AG04450 (cell line): Measurements from ENCODE around the gene TARM1. TPM values are rescaled to one million over a fixed set of nuclear protein-coding genes. Genes with fewer than 3 reads are reported as not detected.

ENCODE experiments used
- CTCF ChIA-PET: fragments of 300-600, 350-600 bp; formaldehyde crosslinking; extraction: SDS; loops from one replicate; lab custom pipeline; 2022; ENCODE audit warnings: antibody characterized with exemption, inconsistent platforms; lab: Charles Lee
- POLR2A ChIA-PET: fragments of 350-600 bp; formaldehyde crosslinking; extraction: SDS; loops from one replicate; lab custom pipeline; 2021; ENCODE audit warnings: antibody characterized with exemption, inconsistent platforms; lab: Yijun Ruan, JAX
- DNase-seq: peaks from one replicate; pipeline ENCODE4 v3.0.0-alpha.2; 2011; ENCODE audit warnings: low read depth, low spot score
- H3K27ac ChIP-seq: one replicate; pipeline ENCODE4 v1.5.1; 2012; ENCODE audit warnings: low read depth, low read length, control low read depth
- H3K27me3 ChIP-seq: one replicate; pipeline ENCODE4 v1.6.0; 2012; ENCODE audit warnings: low read length; ENCODE audit not compliant: control insufficient read depth, insufficient read depth
- H3K4me3 ChIP-seq: 2 replicates; pipeline ENCODE4 v1.5.1; 2011; ENCODE audit warnings: mild to moderate bottlenecking, low read depth, low read length, control low read depth
- H3K9me3 ChIP-seq: 2 replicates; pipeline ENCODE4 v1.5.1; 2012; ENCODE audit warnings: low read length; ENCODE audit not compliant: control insufficient read depth, insufficient read depth
- polyA plus RNA-seq: library from polyadenylated mRNA; depleted of rRNA; stranded (reverse); fragments of >200 nt; gene quantifications from 2 replicates; pipeline ENCODE4 v1.2.3, GENCODE V29; 2011
- TF ChIP-seq, protein P1 (sequence below): IDR thresholded peaks from 2 replicates; pipeline ENCODE4 v1.5.1; 2011; ENCODE audit warnings: low read depth, low read length, control low read depth, inconsistent platforms

Gene TARM1
- polyA plus RNA-seq, 1 experiment = not detected

DNA sequence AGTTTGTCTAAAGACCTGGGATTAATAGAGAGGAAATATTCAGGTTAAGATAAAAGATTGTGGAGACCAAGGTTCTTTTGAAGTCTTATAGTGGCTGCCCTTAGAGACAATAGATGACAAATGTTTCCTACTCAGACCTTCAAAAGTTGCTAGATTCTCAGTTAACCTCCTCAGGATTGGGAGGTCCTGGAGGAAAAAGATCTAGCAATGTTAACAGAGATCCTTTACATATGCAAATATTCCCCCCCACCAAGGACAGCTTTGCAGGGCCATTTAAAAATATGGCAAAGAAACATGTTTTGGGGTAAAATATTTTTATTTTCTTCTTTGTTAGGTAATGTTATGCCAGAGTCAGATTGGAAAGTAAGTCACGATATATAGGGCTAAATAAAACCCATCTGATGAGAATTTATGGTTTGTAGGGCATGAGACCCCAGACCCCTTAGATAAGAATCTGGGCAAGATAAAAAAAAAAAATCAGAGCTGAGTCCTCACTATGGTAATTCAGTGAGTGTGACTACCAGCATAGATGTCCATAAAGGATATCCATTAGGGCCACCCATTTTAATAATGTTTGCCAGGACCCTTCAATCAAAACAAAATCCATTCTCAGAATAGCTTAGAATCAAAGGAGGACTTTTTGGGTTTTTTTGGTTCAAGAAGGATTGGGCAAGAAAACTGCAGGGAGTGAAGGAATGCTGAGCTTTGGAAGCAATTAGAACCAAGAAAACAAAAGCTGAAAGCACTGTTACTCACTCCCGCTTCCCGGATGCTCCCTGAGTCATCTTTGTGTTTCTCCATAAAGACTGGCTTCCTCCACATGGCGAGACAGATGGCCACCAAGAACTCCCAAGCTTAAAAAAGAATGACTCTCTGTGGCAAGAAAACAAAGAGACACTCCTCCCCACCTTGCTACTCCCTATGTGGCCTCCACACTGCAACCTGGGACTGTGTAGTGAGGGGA is 45.7 kb downstream of the TARM1 start:
- peak; percentile 50 for DNase-seq
- POLR2A ChIA-PET = no interaction called here
- H3K27ac ChIP-seq = peak overlapping the region; percentile 85
- H3K27me3 ChIP-seq = no peaks in the 10 kb centered on the region
- H3K9me3 ChIP-seq = no peaks in the 10 kb centered on the region
- CTCF ChIA-PET = interaction anchor here (0.5 to 2.6 kb wide), 7 partner anchors 11 to 838 kb away, joined by 3 to 20 read pairs (median 7); partner anchors contain the start of gene PRKCG
- H3K4me3 ChIP-seq = no peak overlapping the region
- TF ChIP-seq, protein P1, sequence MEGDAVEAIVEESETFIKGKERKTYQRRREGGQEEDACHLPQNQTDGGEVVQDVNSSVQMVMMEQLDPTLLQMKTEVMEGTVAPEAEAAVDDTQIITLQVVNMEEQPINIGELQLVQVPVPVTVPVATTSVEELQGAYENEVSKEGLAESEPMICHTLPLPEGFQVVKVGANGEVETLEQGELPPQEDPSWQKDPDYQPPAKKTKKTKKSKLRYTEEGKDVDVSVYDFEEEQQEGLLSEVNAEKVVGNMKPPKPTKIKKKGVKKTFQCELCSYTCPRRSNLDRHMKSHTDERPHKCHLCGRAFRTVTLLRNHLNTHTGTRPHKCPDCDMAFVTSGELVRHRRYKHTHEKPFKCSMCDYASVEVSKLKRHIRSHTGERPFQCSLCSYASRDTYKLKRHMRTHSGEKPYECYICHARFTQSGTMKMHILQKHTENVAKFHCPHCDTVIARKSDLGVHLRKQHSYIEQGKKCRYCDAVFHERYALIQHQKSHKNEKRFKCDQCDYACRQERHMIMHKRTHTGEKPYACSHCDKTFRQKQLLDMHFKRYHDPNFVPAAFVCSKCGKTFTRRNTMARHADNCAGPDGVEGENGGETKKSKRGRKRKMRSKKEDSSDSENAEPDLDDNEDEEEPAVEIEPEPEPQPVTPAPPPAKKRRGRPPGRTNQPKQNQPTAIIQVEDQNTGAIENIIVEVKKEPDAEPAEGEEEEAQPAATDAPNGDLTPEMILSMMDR = no peak

DNA sequence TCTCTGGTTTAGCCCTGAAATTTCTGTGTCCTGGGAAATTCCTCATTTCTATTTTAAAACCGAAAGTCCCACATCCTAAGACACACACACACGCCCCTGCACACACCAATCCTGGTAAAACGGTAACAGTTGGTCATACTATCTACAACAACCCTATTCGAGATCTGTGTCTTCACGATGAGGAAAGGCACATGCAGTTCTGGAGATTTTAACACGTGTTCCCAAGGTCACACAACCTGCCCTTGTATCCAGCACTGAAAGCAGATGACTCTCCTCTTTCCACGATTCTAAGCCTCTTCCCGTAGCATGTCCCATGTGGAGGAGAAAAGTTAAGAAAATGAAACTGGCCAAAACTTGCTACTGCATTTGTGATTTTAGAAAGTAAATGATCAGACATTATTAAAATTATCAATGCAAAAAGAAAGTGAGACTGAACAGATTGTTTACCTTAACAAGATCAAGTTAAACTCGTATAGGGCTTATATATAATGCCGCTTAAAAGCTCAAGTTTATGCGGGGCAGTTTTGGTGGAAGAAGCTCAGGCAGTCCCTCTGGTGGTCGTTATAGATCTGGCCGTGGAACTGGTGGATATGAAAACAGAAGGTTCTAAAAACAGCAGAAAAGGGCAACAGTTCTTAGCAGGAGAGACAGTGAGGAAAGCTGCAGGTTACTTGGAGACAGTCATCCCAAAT is 50.1 kb downstream of the TARM1 start:
- no peaks in the 10 kb centered on the region for H3K9me3 ChIP-seq
- ChIA-PET POLR2A (interaction anchor here (0.6 kb wide), 1 partner anchor 163 kb away, joined by 3 read pairs; the partner anchor contains the start of gene MYADM), CTCF (interaction anchor here (0.6 to 6.7 kb wide), 32 partner anchors 8 to 259 kb away, joined by 3 to 97 read pairs (median 4); partner anchors contain the start of genes MYADM and NDUFA3)
- no peak overlapping the region for H3K4me3 ChIP-seq
- H3K27me3 ChIP-seq = peaks cover 2% of the 10 kb centered on the region
- TF ChIP-seq, protein P1 = peak; percentile 74
- H3K27ac ChIP-seq = no peak overlapping the region
- no peak for DNase-seq

DNA sequence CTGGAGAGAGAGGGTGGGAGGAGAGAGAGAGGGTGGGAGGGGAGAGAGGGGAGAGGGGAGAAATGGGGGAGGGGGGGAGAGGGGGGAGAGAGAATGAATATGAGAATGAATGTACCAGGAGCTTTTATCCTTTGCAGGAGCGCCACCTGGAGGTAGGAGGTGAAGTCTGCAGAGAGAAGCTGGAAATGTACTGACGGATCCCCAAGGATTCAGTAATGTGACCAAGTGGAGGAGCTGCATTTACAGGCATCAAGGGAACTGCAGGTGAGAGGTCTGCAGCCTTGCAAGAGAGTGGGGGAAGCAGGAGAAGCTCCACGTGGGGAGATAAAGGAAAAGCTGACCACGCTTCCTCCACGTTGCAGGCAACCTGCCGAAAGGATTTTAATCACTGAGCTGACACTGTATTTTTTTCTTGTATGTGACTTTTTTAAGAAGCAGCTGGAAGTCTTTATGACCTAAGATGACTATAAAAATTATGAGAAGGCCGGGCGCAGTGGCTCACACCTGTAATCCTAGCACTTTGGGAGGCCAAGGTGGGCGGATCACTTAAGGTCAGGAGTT is 51.2 kb downstream of the TARM1 start:
- no peak for DNase-seq
- Histone ChIP-seq H3K4me3 (no peak overlapping the region), H3K9me3 (no peaks in the 10 kb centered on the region), H3K27me3 (peaks cover 2% of the 10 kb centered on the region), H3K27ac (no peak overlapping the region)
- ChIA-PET POLR2A (interaction anchor here (0.7 kb wide), 1 partner anchor 162 kb away, joined by 3 read pairs; the partner anchor contains the start of gene MYADM), CTCF (interaction anchor here (0.5 to 6.7 kb wide), 68 partner anchors 9 to 1887 kb away, joined by 3 to 97 read pairs (median 5); partner anchors contain the start of genes CNOT3, MYADM, NDUFA3 and PRKCG)
- TF ChIP-seq, protein P1 = peak; percentile 69

DNA sequence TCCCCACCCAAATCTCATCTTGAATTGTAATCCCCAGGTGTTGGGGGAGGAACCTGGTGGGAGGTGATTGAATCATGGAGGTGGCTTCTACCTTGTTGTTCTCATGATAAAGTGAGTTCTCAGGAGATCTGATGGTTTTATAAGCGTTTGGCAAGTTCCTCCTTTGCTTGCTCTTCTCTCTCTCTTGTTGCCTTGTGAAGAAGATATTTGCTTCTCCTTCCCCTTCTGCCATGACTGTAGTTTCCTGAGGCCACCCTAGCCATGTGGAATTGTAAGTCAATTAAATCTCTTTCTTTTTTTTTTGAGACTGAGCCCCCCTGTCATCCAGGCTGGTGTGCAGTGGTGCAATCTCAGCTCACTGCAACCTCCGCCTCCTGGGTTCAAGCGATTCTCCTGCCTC is 51.9 kb downstream of the TARM1 start:
- DNase-seq = no peak
- ChIA-PET CTCF (interaction anchor here (0.6 to 6.7 kb wide), 33 partner anchors 8 to 809 kb away, joined by 3 to 97 read pairs (median 5); no protein-coding TSS in a partner anchor), POLR2A (interaction anchor here (0.6 kb wide), 1 partner anchor 86 kb away, joined by 5 read pairs; the partner anchor contains the start of gene TFPT)
- Histone ChIP-seq H3K27ac (no peak overlapping the region), H3K9me3 (no peaks in the 10 kb centered on the region), H3K4me3 (no peak overlapping the region), H3K27me3 (peaks cover 2% of the 10 kb centered on the region)
- TF ChIP-seq, protein P1 = no peak
